ENCODE data around the gene CHID1.

GRCh38 chr11:821512-822371 is 88.9 kb downstream of the CHID1 start:
- TF ChIP-seq CTCF (conservative IDR thresholded peaks at IDR 0.05; ENCODE audit: low read depth in 2 of 2), result no peak
- TF ChIP-seq EZH2 (IDR thresholded peaks at IDR 0.05; ENCODE audit: low read depth, unreplicated experiment), result no peak
- no peak for TF ChIP-seq POLR2AphosphoS5 (IDR thresholded peaks at IDR 0.05; ENCODE audit: low read depth)
- TF ChIP-seq CREB1 (CRISPR knock-in tag; IDR thresholded peaks at IDR 0.05; ENCODE audit: low read depth), result no peak
- TF ChIP-seq REST (IDR thresholded peaks at IDR 0.05; ENCODE audit: unreplicated experiment), result no peak
- no peak for TF ChIP-seq EZH2phosphoT487 (IDR thresholded peaks at IDR 0.05; ENCODE audit: unreplicated experiment)

Measured in GM23338 (cell line).